Measurements from ENCODE around the gene CARD9. TPM values are rescaled to one million over a fixed set of nuclear protein-coding genes. Genes with fewer than 3 reads are reported as not detected.

CARD9 gene
- total RNA-seq, 1 experiment from 2014 or later: 2.9 TPM

DNA sequence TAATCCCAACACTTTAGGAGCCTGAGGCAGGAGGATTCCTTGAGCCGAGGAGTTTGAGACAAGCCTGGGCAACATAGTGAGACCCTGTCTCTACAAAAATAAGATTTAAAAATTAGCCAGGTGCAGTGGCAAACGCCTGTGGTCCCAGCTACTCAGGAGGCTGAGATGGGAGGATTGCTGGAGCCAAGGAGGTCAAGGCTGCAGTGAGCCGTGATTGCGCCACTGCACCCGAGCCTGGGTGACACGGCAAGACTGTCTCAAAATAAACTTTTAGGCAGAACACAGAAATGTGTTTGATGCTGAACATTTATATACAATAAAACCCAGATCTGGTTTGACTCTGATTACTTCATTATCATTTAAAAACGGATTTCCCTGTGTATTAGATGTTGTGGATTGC, 32.0 kb upstream of the CARD9 start:
- Histone ChIP-seq H4K20me1 (ENCODE audit: insufficient read depth, low read depth, low read length) (no peaks in the 10 kb centered on the region; the same call in 1 of the 2 replicates), H3K79me2 (ENCODE audit: low read length) (peaks cover 24% of the 10 kb centered on the region), H3K27me3 (ENCODE audit: low read length) (no peaks in the 10 kb centered on the region), H3K9me2 (replicated peaks; ENCODE audit: insufficient read depth, low read length) (no peaks in the 10 kb centered on the region), H3K9me3 (ENCODE audit: low read length) (no peaks in the 10 kb centered on the region), H2AFZ (ENCODE audit: low read length) (no peak overlapping the region), H3K36me3 (ENCODE audit: insufficient read depth, low read length) (peaks cover 24% of the 10 kb centered on the region; the same call in 1 of the 2 replicates), H3K4me3 (ENCODE audit: low read length) (no peak overlapping the region), H3K9ac (ENCODE audit: low read length) (no peak overlapping the region), H3K4me1 (ENCODE audit: low read length) (peaks cover 22% of the 10 kb centered on the region), H3K27ac (ENCODE audit: low read length) (no peak overlapping the region), H3K4me2 (ENCODE audit: low read depth, low read length, poor library complexity, severe bottlenecking) (no peak overlapping the region)
- no peak for DNase-seq

DNA sequence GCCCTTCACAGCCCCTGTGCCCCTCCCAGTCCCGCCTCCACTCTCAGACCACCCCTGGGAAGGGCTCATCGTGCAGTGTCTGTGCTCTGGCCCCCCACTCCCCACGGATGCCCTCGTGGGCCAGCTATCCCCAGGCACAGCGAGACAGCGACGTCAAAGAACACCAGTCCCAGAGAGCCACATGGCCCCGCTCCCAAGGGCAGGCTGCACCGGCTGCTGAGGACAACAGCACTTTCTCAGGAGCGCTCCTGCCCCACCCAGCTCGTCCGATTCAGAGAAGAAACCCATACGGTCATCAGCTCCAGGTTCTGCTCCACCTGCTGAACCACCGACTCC, 31.3 kb upstream of the CARD9 start:
- Histone ChIP-seq H2AFZ (ENCODE audit: low read length) (no peak overlapping the region), H3K4me3 (ENCODE audit: low read length) (no peak overlapping the region)
- no peak for DNase-seq

DNA sequence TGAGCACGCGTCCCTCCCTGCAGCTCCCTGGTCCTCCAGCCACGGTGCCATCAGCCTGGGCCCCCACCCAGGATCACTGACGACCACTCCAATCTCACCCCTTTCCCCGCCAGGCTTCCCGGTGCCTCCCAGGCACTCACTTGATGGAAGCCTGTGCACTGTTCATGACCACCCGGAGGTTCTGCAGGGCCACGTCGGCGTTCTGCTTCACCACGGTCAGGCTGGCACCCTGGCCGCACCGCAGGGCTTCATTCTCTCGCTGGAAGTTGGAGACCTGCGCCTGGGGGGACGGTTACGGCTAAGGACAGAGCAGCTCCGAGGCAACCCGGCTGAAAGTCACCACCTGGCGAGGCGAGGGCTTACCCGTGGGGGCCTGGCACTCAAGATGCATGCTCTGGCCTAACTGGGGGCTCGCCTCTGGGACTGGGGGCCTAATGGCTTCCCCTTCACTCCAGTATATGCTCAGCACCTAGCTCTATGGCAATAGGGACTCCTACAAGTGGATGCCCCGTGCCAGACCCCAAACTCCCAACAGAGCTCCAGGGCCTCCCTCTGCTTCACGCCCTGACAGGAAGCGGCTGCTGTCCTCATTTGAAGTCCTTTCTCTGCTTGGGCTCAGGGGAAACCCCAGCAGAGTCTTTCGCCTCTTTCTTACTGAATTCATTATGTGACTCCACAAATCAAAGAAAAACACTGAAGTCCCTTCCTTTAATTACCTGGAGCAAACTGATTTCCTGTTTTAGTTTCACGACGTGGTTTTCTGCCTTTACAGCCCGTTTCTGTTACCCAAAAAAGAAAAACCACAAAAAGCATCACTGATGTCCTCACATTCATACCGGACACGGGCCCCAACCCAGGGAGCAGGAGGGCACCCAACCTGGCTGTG, 30.7 kb upstream of the CARD9 start:
- peaks cover 21% of the 10 kb centered on the region for H3K79me2 ChIP-seq (ENCODE audit: low read length)
- no peak for DNase-seq
- no peak overlapping the region for H3K4me3 ChIP-seq (ENCODE audit: low read length)
- no peak overlapping the region for H3K9ac ChIP-seq (ENCODE audit: low read length)
- H4K20me1 ChIP-seq (ENCODE audit: insufficient read depth, low read depth, low read length): peaks cover 5% of the 10 kb centered on the region; the same call in 1 of the 2 replicates
- peaks cover 16% of the 10 kb centered on the region for H3K4me1 ChIP-seq (ENCODE audit: low read length)
- no peaks in the 10 kb centered on the region for H3K9me3 ChIP-seq (ENCODE audit: low read length)
- peaks cover 24% of the 10 kb centered on the region; the same call in 1 of the 2 replicates for H3K36me3 ChIP-seq (ENCODE audit: insufficient read depth, low read length)
- no peaks in the 10 kb centered on the region for H3K9me2 ChIP-seq (replicated peaks; ENCODE audit: insufficient read depth, low read length)
- no peak overlapping the region for H3K27ac ChIP-seq (ENCODE audit: low read length)
- no peak overlapping the region for H3K4me2 ChIP-seq (ENCODE audit: low read depth, low read length, poor library complexity, severe bottlenecking)
- H2AFZ ChIP-seq (ENCODE audit: low read length): no peak overlapping the region
- H3K27me3 ChIP-seq (ENCODE audit: low read length): no peaks in the 10 kb centered on the region

More for the DNA sequence above, 31.3 kb upstream of the CARD9 start:
- H3K4me2 ChIP-seq (ENCODE audit: low read depth, low read length, poor library complexity, severe bottlenecking): no peak overlapping the region
- peaks cover 22% of the 10 kb centered on the region for H3K4me1 ChIP-seq (ENCODE audit: low read length)
- H4K20me1 ChIP-seq (ENCODE audit: insufficient read depth, low read depth, low read length): no peaks in the 10 kb centered on the region; the same call in 1 of the 2 replicates
- H3K27me3 ChIP-seq (ENCODE audit: low read length): no peaks in the 10 kb centered on the region
- no peaks in the 10 kb centered on the region for H3K9me2 ChIP-seq (replicated peaks; ENCODE audit: insufficient read depth, low read length)
- no peaks in the 10 kb centered on the region for H3K9me3 ChIP-seq (ENCODE audit: low read length)
- H3K9ac ChIP-seq (ENCODE audit: low read length): no peak overlapping the region
- H3K27ac ChIP-seq (ENCODE audit: low read length): no peak overlapping the region
- H3K79me2 ChIP-seq (ENCODE audit: low read length): peaks cover 21% of the 10 kb centered on the region
- H3K36me3 ChIP-seq (ENCODE audit: insufficient read depth, low read length): peaks cover 24% of the 10 kb centered on the region; the same call in 1 of the 2 replicates

DNA sequence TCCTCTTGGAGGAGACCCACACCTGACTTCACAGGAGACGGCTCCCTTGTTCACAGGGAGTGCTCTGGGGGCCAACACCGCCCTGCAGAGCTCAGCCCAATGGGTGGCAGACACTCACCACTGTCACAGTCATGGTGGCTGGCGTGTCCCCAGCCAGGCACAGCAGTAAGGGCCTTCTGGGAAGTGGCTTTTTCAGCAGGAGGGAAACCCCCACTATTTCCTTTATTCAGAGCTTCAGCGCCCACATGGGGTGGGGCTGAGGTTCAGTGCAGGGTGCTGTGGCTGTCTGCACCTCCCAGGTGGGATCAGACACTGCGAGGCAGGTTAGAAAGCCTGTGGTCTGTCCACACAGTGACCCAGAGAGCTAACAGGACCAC, 30.1 kb upstream of the CARD9 start:
- Histone ChIP-seq H3K36me3 (ENCODE audit: insufficient read depth, low read length) (peaks cover 27% of the 10 kb centered on the region; the same call in 1 of the 2 replicates), H3K4me1 (ENCODE audit: low read length) (peaks cover 17% of the 10 kb centered on the region), H4K20me1 (ENCODE audit: insufficient read depth, low read depth, low read length) (peaks cover 11% of the 10 kb centered on the region; the same call in 1 of the 2 replicates), H3K4me2 (ENCODE audit: low read depth, low read length, poor library complexity, severe bottlenecking) (no peak overlapping the region), H3K79me2 (ENCODE audit: low read length) (peaks cover 23% of the 10 kb centered on the region), H3K9me2 (replicated peaks; ENCODE audit: insufficient read depth, low read length) (no peaks in the 10 kb centered on the region), H3K9me3 (ENCODE audit: low read length) (no peaks in the 10 kb centered on the region), H3K27me3 (ENCODE audit: low read length) (no peaks in the 10 kb centered on the region), H3K27ac (ENCODE audit: low read length) (no peak overlapping the region), H2AFZ (ENCODE audit: low read length) (no peak overlapping the region), H3K9ac (ENCODE audit: low read length) (no peak overlapping the region), H3K4me3 (ENCODE audit: low read length) (no peak overlapping the region)
- no peak for DNase-seq

DNA sequence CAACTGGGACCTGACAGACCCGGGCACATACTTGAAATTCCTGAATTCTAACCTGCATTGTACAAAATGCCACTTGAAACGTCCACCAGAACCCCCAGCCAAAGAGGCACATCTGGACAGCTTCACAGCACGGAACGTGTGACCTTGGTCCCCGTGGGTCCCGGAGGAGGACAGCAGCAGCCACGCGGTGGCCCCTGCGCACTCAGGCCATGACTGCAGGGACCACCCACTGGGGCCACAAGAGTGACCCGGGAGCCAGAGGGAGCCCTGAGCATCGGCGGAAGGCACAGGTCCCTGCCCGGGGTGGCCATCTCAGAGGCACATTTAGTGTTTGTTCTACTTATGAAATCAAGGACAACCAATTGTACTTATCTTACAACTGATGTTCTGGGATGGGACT, 28.6 kb upstream of the CARD9 start:
- Histone ChIP-seq H3K9ac (ENCODE audit: low read length) (no peak overlapping the region), H3K4me2 (ENCODE audit: low read depth, low read length, poor library complexity, severe bottlenecking) (no peak overlapping the region), H3K27me3 (ENCODE audit: low read length) (no peaks in the 10 kb centered on the region), H3K9me3 (ENCODE audit: low read length) (no peaks in the 10 kb centered on the region), H3K9me2 (replicated peaks; ENCODE audit: insufficient read depth, low read length) (no peaks in the 10 kb centered on the region), H4K20me1 (ENCODE audit: insufficient read depth, low read depth, low read length) (peaks cover 17% of the 10 kb centered on the region; the same call in 1 of the 2 replicates), H2AFZ (ENCODE audit: low read length) (no peak overlapping the region), H3K27ac (ENCODE audit: low read length) (no peak overlapping the region), H3K79me2 (ENCODE audit: low read length) (peaks cover 24% of the 10 kb centered on the region), H3K4me1 (ENCODE audit: low read length) (peaks cover 21% of the 10 kb centered on the region), H3K36me3 (ENCODE audit: insufficient read depth, low read length) (peaks cover 25% of the 10 kb centered on the region; the same call in 1 of the 2 replicates), H3K4me3 (ENCODE audit: low read length) (no peak overlapping the region)
- DNase-seq: no peak

DNA sequence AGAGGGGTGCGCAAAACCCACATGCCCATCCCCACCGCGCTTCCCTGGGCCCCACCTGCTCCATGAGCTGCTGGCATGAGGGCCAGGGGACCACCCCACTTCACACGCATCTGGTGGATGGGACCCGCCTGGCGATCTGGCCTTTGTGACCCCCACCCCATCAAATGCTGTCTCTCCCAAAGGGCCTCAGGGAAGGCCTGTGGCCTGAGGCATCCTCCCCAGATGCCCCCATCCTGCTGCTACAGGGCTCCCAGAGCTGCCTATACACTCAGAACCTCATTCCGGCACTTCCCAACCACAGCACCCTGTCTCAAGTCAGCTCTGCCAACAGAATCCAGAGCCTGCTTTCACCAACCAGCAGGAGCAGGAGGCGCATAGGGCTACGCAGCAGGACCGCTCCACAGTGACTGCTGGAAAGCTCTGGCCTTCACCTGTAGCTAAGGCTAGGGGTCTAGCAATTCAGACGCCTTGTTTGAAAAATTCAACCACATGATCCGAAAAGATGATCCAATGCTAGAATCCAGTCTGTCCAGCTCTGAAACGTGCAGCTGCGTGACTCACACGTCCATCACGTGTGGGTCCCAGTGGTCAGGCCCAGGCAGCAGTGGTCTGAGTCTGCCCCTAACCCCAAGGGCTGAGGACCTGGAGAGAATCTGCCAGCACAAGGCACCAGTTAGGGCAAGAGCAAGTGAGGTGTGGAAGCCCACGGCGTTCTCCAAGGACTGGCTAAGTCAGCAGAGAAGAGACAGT, 27.9 kb upstream of the CARD9 start:
- H3K79me2 ChIP-seq (ENCODE audit: low read length): peaks cover 24% of the 10 kb centered on the region
- peaks cover 21% of the 10 kb centered on the region for H3K4me1 ChIP-seq (ENCODE audit: low read length)
- H3K9ac ChIP-seq (ENCODE audit: low read length): peak overlapping the region; percentile 24; the same call in 1 of the 2 replicates

DNA sequence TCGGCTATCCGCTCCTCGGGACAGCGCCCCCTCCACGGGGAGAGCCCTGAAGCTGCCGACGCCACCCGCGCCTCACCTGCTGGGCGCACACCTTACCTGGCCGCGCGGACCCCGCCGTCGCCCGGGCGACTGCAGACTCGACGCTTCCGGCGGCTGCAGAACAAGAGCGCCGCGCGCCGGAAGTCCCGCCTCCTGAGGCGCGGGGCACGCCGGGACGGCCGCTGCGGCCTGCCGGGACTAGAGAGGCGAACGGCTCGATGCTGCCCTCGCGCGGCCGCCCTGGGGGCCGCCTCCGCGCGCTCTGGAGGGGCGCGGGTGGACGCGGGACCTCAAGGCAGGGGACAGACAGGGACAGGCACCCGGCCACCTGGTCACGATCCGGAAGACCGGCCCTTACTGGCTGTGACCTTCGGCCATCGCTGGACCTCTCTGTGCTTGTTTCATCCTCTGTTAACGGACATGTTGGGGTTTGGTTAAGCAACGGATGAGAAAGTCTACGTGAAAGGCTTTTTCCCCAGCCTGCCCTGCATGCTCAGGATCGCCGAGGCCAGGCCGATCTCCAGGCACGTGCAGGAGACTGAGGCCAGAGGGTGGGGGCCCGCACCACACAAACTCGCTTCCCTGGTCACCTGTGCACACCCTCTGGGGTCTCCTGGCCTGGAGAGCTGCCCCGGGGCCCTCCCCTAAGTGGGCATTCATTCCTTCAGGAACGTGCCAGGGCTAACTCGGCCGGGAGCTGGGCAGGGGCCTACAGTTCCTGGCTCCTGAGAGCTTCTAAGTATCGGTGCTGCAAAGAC, 26.8 kb upstream of the CARD9 start, which contains the start of gene SNAPC4:
Gene SNAPC4 (minus strand): TSS at position 133 of the 797 bp plus-strand sequence. CDS start 1,742 bp downstream, outside the sequence.
- Histone ChIP-seq H3K4me1 (ENCODE audit: low read length) (peaks cover 21% of the 10 kb centered on the region), H3K9ac (ENCODE audit: low read length) (peak within 1 kb of the TSS; percentile 98), H3K27me3 (ENCODE audit: low read length) (no peaks in the 10 kb centered on the region), H3K4me2 (ENCODE audit: low read depth, low read length, poor library complexity, severe bottlenecking) (peak within 1 kb of the TSS; percentile 96), H3K79me2 (ENCODE audit: low read length) (peaks cover 24% of the 10 kb centered on the region), H3K36me3 (ENCODE audit: insufficient read depth, low read length) (peaks cover 31% of the 10 kb centered on the region), H2AFZ (ENCODE audit: low read length) (0 out of 2 replicates have a peak within 1 kb of the TSS, but pooled peaks have one; percentile 7), H4K20me1 (ENCODE audit: insufficient read depth, low read depth, low read length) (peaks cover 17% of the 10 kb centered on the region; the same call in 1 of the 2 replicates), H3K4me3 (ENCODE audit: low read length) (peak within 1 kb of the TSS; percentile 100), H3K9me2 (replicated peaks; ENCODE audit: insufficient read depth, low read length) (no peaks in the 10 kb centered on the region), H3K9me3 (ENCODE audit: low read length) (no peaks in the 10 kb centered on the region), H3K27ac (ENCODE audit: low read length) (peak within 1 kb of the TSS; percentile 66)
- DNase-seq: peak; percentile 96

More for the DNA sequence above, 27.9 kb upstream of the CARD9 start:
- H2AFZ ChIP-seq (ENCODE audit: low read length): no peak overlapping the region
- H3K9me3 ChIP-seq (ENCODE audit: low read length): no peaks in the 10 kb centered on the region
- no peaks in the 10 kb centered on the region for H3K27me3 ChIP-seq (ENCODE audit: low read length)
- peaks cover 28% of the 10 kb centered on the region for H3K36me3 ChIP-seq (ENCODE audit: insufficient read depth, low read length)
- no peak overlapping the region for H3K27ac ChIP-seq (ENCODE audit: low read length)
- H3K4me2 ChIP-seq (ENCODE audit: low read depth, low read length, poor library complexity, severe bottlenecking): no peak overlapping the region
- DNase-seq: peak; percentile 46
- H3K4me3 ChIP-seq (ENCODE audit: low read length): no peak overlapping the region
- no peaks in the 10 kb centered on the region for H3K9me2 ChIP-seq (replicated peaks; ENCODE audit: insufficient read depth, low read length)
- peaks cover 17% of the 10 kb centered on the region; the same call in 1 of the 2 replicates for H4K20me1 ChIP-seq (ENCODE audit: insufficient read depth, low read depth, low read length)
